Large intestine (tissue), 3 donors: Measurements from ENCODE around the gene DYNLRB1. TPM values are rescaled to one million over a fixed set of nuclear protein-coding genes. Genes with fewer than 3 reads are reported as not detected.
A peak's percentile ranks its signal among the peaks of the same experiment; 100 is the strongest.

ENCODE experiments used
- DNase-seq, 2 donors: peaks; one replicate each; pipeline versions ENCODE4 v3.0.0 to v3.0.0-alpha.2; 2013
- H3K27ac ChIP-seq: one replicate; pipeline ENCODE4 v1.5.1; 2013; ENCODE audit warnings: low read length
- H3K27me3 ChIP-seq: 2 replicates; pipeline ENCODE4 v1.6.1; 2013; ENCODE audit warnings: low read length; ENCODE audit not compliant: control insufficient read depth, insufficient read depth
- H3K36me3 ChIP-seq: 2 replicates; pipeline ENCODE4 v1.6.1; 2013; ENCODE audit warnings: low read length; ENCODE audit not compliant: control insufficient read depth, insufficient read depth
- H3K4me1 ChIP-seq: one replicate; pipeline ENCODE4 v1.6.1; 2013; ENCODE audit warnings: low read length; ENCODE audit not compliant: control insufficient read depth, insufficient read depth
- H3K4me3 ChIP-seq: one replicate; pipeline ENCODE4 v1.5.1; 2013; ENCODE audit warnings: low read length
- H3K9me3 ChIP-seq: one replicate; pipeline ENCODE4 v1.6.1; 2013; ENCODE audit warnings: mild to moderate bottlenecking, low read depth, low read length, moderate library complexity; ENCODE audit not compliant: control insufficient read depth
- WGBS: methylation state at CpG from one replicate; pipeline ENCODE4 v1.1.5; 2013; ENCODE audit warnings: low lambda C conversion rate; ENCODE audit not compliant: insufficient coverage; 5-methylcytosine and 5-hydroxymethylcytosine counted together
- polyA plus RNA-seq: library from polyadenylated mRNA; unstranded; fragments of 120-200 nt; gene quantifications from one replicate; pipeline ENCODE4 v1.2.1, GENCODE V29; 2013

Gene DYNLRB1
- polyA plus RNA-seq, 1 donor, result 164 TPM

DNA sequence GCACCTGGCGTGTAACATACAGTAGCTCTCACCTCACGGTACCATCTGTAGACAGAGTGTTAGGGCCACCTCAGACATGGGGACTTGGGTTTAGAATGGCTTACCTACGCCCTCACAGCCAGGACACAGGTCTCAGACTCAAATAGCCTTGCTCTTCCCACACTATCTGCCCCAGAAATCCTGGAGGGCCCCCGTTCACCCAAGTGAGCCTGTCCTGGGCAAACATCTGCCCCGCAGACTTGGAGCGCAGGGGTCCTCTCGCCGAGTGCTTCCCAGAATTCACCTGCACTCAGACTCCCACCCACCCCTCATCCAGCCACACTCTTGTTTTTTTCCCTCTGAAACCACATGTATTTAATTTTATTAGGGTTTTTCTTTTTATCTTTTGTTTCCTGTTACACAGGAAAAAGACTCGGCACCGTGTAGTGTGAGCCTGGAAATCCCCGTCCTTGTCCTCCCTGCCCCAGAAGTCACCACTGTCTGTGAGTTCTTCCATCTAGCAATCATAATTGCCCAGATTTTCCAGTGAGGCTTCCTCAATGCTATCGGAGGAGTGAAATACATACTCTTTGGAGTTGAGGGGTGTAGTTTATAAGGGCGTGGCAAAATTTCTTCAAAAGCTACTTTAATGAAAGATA lies 25.2 kb downstream of the DYNLRB1 start:
- Histone ChIP-seq H3K4me3 (no peak overlapping the region), H3K9me3 (no peaks in the 10 kb centered on the region), H3K36me3 (peaks cover 50% of the 10 kb centered on the region), H3K27ac (no peak overlapping the region), H3K27me3 (no peaks in the 10 kb centered on the region), H3K4me1 (peaks cover 11% of the 10 kb centered on the region)
- 100% methylated on average over 1 of the region's 13 CpGs for WGBS
- no peak for DNase-seq

DNA sequence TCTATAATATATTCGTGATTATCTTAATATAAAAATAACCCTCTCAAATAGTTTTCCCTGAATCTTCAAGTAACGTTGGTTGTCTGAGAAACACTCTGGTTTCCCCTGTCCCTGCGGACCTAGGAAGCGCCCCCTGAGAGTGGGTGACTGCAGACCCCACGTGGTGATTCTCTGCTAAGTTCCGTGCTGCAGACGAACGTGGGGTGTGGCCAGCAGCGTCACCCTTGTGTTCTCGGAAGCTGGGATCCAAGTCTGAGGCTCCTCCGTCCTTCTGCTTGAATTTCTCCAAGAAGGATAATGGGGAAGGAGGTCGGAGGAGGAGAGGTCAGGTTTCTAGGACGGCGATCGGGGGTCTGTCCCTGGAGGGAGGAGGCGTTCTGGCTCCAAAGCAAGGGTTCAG lies 25.7 kb downstream of the DYNLRB1 start:
- H3K4me3 ChIP-seq, result no peak overlapping the region
- no peaks in the 10 kb centered on the region for H3K9me3 ChIP-seq
- DNase-seq, result no peak
- H3K36me3 ChIP-seq, result peaks cover 46% of the 10 kb centered on the region
- H3K27me3 ChIP-seq, result no peaks in the 10 kb centered on the region
- 83% methylated on average over 2 of the region's 16 CpGs for WGBS
- peaks cover 11% of the 10 kb centered on the region for H3K4me1 ChIP-seq
- no peak overlapping the region for H3K27ac ChIP-seq

DNA sequence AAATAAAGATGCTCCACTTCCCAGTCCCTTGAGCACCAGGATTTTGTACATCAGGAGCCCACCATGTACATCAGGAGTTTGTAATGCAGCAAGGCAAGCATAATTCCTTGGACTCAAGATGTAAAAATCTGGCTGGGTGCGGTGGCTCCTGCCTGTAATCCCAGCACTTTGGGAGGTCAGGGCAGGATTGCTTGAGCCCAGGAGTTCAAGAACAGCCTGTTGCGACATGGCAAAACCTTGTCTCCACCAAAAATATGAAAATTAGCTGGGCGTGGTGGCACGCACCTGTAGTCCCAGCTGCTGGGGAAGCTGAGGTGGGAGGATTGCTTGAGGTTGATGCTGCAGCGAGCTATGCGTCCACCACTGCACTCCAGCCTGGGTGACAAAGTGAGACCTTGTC lies 26.2 kb downstream of the DYNLRB1 start:
- no peak for DNase-seq
- Histone ChIP-seq H3K9me3 (no peaks in the 10 kb centered on the region), H3K4me1 (peaks cover 11% of the 10 kb centered on the region), H3K4me3 (no peak overlapping the region), H3K27me3 (no peaks in the 10 kb centered on the region), H3K27ac (no peak overlapping the region), H3K36me3 (peaks cover 41% of the 10 kb centered on the region)
- no CpG with 5 or more reads among the region's 6 CpGs for WGBS

DNA sequence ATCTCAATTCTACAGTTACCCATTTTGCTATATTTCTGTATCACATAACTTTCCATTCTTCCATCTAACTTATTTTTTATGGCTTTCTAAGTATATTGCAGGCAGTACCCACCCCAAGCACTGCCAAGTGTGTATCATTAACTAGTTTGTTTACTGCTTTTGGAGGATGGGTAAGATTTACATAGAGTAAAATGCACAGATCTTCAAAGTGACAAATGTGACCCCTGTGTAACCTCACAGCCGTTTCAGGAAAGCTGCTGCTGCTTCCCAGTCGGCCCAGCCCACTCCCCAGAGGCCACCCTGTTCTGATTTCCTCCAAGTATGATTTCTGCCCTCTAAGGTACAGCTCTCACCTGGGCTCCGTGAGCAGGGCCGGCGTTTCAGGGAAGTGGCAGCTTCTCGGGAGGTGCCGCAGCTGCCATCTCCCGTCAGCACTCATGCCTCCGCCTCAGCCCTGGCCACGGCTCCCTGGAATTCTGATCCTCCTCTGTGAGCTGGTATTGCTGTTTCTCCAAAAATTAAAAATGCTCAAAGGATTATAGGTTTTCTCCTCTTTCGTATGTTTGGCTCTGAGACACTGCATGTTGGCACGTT lies 27.3 kb downstream of the DYNLRB1 start:
- no CpG with 5 or more reads among the region's 12 CpGs for WGBS
- no peak for DNase-seq

DNA sequence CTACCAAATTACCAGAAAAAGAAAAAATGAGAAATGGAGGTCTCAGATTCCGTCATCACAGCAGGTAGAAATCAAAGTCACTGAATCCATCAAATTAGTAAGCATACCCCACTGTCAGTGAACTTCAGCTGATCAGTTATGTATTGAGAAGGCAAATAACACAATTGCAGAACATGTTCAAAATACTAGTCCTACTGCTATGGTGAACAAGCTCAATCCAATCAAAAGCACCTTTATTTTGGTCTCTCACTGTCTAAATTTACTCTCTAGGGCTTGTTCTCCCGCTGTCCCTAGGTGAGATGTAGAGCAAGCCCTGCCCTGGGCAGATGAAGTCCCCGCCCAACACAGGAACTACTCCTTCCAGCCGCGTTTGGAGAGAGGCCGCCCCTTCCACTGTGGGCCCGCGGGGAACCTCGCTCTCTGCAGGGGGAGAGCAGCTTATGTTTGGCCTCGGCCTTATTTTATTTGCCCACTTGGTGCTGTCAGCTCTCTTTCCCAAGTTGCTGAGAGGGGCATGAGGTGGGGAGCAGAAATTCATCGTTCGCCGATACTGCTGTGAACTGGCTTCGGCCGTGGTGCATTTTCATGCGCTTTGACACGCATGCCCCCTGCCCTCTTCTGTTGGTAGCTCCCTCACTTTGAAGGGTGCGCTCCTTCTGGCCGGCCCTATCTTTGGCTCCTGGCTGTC lies 28.0 kb downstream of the DYNLRB1 start:
- Histone ChIP-seq H3K36me3 (peaks cover 29% of the 10 kb centered on the region), H3K27me3 (no peaks in the 10 kb centered on the region), H3K27ac (no peak overlapping the region), H3K4me3 (peak overlapping the region; percentile 13), H3K9me3 (no peaks in the 10 kb centered on the region), H3K4me1 (peaks cover 14% of the 10 kb centered on the region)
- WGBS, result no CpG with 5 or more reads among the region's 19 CpGs
- DNase-seq, result peak in 1 of 2 donors; percentile 53

More for the DNA sequence above, 27.3 kb downstream of the DYNLRB1 start:
- Histone ChIP-seq H3K36me3 (peaks cover 36% of the 10 kb centered on the region), H3K27ac (no peak overlapping the region), H3K4me3 (no peak overlapping the region), H3K4me1 (peaks cover 14% of the 10 kb centered on the region), H3K9me3 (no peaks in the 10 kb centered on the region), H3K27me3 (no peaks in the 10 kb centered on the region)

DNA sequence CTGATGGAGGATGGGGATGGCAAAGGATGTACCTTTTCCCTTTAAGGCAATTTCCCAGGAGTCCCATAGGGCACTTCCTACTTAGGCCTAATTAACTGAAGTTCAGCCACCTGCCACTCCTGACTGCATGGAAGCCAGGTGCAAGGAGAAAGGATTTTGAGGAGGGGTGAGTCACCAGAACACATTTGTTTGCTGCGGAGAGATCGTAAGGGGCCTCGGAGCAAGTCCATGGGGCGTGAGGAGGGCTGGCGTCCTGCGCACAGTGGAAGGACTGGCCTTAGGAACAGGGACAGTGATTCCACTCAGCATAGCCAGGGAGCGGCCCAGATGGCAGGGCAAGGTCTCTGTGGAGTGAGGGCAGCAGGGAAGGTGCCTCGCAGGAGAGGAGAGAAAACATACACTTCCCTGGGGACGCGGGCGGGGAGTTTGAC lies 30.5 kb downstream of the DYNLRB1 start:
- Histone ChIP-seq H3K27me3 (no peaks in the 10 kb centered on the region), H3K27ac (peak overlapping the region; percentile 39), H3K9me3 (no peaks in the 10 kb centered on the region), H3K4me3 (peak overlapping the region; percentile 53), H3K4me1 (peaks cover 14% of the 10 kb centered on the region), H3K36me3 (peaks cover 8% of the 10 kb centered on the region)
- peak; percentile 55 to 86 for DNase-seq
- no CpG with 5 or more reads among the region's 11 CpGs for WGBS

DNA sequence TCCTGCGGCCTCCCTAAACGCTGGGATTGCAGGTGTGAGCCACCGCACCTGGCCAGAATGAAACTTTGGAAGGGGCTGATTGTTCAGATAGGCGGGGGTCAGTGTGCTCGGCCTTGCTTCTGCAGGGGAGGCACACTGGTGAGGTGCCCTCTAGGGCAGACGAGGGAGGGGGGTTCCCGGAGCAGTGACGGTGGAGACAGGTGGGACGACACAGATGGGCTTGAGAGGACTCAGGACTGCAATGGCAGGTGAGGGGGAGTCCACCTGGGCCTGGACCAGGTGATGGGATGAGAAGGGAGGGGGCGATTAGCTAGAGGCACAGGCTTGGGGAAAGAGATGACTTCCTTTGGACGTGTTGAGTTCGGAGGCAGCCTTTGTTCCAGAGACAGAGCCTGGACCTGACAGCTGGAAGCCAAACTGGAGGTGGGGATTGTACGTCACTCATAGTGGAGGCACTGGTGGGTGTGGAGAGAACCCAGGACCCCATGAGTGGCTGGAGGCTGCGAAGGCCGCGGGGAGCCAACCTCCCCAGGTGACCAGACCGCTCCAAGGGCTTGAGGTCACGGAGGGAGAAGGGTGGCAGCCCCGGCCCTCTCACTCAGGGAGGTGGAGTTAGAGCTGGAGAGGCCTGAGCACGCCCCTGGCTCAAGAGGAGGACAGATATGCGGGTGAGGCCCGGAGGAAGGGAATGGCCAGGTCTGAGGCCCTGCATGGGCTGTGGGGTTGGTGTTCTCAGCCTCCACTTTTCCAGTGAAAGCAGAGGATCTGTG lies 31.8 kb downstream of the DYNLRB1 start:
- Histone ChIP-seq H3K27me3 (no peaks in the 10 kb centered on the region), H3K4me3 (no peak overlapping the region), H3K4me1 (peaks cover 14% of the 10 kb centered on the region), H3K27ac (no peak overlapping the region), H3K36me3 (peaks cover 3% of the 10 kb centered on the region), H3K9me3 (no peaks in the 10 kb centered on the region)
- no peak for DNase-seq
- WGBS, result 100% methylated on average over 1 of the region's 22 CpGs

DNA sequence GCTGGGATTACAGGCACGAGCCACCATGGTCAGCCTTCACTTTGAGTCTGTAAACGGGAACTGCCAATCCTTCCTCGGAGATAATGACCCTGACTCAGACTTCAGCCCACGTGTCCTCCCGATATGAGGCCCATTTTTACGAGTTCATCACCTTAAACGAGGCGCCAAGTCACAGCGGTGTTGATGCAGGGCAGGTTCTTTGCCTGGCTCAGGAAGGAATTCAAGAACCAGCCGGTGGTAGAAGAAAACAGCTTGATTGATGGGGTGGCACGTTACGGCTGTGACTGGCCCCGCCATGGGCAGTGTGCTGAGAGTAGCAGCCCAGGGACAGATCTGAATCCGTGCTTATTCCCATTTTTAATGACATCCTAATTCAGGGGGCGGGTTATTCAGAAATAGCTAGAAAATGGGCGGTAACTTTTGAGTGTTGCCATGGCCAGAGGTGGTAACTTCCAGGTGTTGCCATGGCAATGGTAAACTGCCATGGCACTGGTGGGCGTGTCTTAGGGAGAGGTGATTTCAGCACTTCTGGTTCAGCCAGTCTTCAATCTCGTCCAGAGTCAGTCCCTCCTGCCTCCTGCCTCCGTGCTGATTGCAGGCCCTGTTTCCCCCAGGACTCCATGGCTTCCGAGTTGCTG lies 33.2 kb downstream of the DYNLRB1 start:
- Histone ChIP-seq H3K4me3 (no peak overlapping the region), H3K36me3 (peaks cover 3% of the 10 kb centered on the region), H3K27ac (no peak overlapping the region), H3K27me3 (no peaks in the 10 kb centered on the region), H3K4me1 (peaks cover 5% of the 10 kb centered on the region), H3K9me3 (no peaks in the 10 kb centered on the region)
- DNase-seq, result peak in 1 of 2 donors; percentile 68
- no CpG with 5 or more reads among the region's 20 CpGs for WGBS

DNA sequence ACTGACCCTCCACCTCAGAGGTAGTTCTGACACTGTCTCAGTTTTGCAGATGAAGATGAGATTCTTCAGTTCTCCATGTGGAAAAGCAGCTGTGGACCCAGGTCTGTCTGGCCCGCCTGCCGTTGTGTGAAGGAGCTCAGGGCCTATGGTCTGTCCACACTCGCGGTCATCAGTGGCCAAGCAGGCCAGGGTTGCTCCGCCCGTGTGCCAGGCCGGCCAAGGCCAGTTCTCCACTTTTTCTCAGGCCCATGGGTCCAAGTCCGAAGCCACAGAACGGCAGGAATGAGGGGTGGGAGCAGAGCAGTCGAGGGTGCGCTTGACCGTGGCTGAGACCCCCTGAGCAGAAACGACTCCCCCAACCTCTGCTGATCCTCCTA lies 33.7 kb downstream of the DYNLRB1 start:
- DNase-seq, result no peak
- H3K27ac ChIP-seq, result no peak overlapping the region
- H3K4me3 ChIP-seq, result no peak overlapping the region
- peaks cover 3% of the 10 kb centered on the region for H3K36me3 ChIP-seq
- H3K27me3 ChIP-seq, result no peaks in the 10 kb centered on the region
- H3K9me3 ChIP-seq, result no peaks in the 10 kb centered on the region
- peaks cover 5% of the 10 kb centered on the region for H3K4me1 ChIP-seq
- WGBS, result 80% methylated on average over 1 of the region's 13 CpGs

DNA sequence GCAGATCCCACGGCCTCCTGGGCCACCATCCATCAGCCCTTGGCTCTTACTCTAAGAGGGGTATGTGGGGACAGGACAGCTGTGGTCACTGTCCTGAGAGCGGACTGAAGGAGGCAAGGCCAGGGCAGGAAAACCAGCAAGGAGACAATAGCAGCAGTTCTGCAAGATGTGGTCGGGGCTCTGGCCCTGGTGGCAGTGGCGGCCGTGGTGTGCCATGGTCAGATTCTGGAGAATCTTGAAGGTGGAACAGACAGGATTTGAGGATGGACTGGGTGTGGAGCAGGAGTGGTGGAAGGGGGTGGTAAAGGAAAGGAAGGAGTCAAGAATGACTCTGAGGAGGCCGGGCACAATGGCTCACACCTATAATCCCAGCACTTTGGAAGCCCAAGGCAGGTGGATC lies 36.3 kb downstream of the DYNLRB1 start:
- WGBS, result 100% methylated on average over 1 of the region's 6 CpGs
- DNase-seq, result no peak

More for the DNA sequence above, 36.3 kb downstream of the DYNLRB1 start:
- H3K4me1 ChIP-seq, result peaks cover 4% of the 10 kb centered on the region
- H3K27ac ChIP-seq, result no peak overlapping the region
- no peak overlapping the region for H3K4me3 ChIP-seq
- H3K36me3 ChIP-seq, result peaks cover 3% of the 10 kb centered on the region
- no peaks in the 10 kb centered on the region for H3K9me3 ChIP-seq
- no peaks in the 10 kb centered on the region for H3K27me3 ChIP-seq
